GM21717 (cell line): Measurements from ENCODE around the gene TGFB1I1.
"Not testable (repeated sequence)": the region's sequence is repeated elsewhere in the genome, so short reads cannot be mapped to it uniquely, and the experiment has no call there.

Experiments
- ATAC-seq: cut with Tn5 transposase; IDR thresholded peaks from one replicate; pipeline ENCODE4 v1.9.1; 2021; ENCODE audit warnings: mild to moderate bottlenecking, moderate library complexity; ENCODE audit not compliant: unreplicated experiment

TGFB1I1 gene

GRCh38 chr16:31467858-31468257, 4.1 kb upstream of the TGFB1I1 start:
- ATAC-seq = no peak

DNA sequence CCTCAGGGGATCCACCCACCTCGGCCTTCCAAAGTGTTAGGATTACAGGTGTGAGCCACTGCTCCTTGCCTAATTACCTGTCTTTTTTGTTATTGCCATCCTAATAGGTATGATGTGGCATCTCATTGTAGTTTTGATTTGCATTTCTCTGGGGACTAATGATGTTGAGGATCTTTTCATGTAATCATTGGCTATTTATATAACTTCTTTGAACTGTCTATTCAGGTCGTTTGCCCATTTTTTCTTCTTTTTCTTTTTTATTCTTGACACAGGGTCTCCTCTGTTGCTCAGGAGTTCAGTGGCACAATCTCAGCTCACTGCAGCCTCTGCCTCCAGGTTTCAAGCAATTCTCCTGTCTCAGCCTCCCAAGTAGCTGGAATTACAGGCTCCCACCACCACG, 1.3 kb upstream of the TGFB1I1 start:
- no peak for ATAC-seq

GRCh38 chr16:31471241-31471874, 594 bp upstream of the TGFB1I1 start:
- ATAC-seq = no peak

DNA sequence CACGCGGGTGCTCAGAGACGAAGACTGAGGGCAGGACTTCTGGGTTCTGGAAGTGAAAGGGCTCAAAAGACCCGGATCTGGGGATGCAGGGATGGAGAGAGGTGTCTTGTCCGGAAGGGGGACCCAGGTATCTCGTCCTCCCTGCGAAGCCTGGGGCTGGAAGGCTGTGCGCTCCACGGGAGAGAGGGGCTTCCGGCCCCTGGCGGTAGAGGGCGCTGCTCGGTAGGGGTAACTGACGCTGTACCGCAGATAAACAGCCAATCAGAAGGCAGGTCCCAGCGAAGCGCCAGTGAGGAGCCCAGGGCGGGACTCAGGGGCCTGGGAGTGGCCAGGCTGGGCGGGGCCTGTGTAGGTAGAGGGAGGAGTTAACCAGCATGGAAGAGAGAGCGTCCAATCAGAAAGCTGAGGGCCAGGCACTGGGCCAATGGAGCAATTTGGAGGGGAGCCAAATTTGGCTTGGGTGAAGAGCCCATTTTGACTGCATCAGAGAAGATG, 804 bp downstream of the TGFB1I1 start:
- no peak for ATAC-seq

DNA sequence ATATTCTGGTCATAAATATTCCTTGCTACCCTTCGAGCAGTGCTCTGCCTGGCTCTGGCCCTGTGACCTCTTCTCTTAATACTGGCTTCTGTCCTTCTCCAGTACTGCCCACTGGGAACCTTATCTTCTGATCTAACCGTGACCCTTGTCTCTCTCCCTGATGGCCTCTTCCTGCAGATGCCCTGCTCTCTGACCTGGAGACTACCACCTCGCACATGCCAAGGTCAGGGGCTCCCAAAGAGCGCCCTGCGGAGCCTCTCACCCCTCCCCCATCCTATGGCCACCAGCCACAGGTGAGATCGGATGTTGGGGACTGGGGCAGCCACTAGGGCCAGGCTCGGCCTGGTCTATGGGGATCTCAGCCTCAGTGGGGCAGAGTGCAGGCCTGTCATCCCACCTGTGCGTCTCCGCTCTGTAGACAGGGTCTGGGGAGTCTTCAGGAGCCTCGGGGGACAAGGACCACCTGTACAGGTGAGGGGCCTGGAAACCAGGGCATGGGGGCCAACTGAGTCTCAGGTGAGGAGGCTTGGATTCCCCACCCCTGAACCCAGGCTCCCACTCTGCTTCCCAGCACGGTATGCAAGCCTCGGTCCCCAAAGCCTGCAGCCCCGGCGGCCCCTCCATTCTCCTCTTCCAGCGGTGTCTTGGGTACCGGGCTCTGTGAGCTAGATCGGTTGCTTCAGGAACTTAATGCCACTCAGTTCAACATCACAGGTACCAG, 1.5 kb downstream of the TGFB1I1 start:
- ATAC-seq = no peak

- ATAC-seq = no peak
Observed at GRCh38 chr16:31474173-31474714, 2.3 kb downstream of the TGFB1I1 start.

DNA sequence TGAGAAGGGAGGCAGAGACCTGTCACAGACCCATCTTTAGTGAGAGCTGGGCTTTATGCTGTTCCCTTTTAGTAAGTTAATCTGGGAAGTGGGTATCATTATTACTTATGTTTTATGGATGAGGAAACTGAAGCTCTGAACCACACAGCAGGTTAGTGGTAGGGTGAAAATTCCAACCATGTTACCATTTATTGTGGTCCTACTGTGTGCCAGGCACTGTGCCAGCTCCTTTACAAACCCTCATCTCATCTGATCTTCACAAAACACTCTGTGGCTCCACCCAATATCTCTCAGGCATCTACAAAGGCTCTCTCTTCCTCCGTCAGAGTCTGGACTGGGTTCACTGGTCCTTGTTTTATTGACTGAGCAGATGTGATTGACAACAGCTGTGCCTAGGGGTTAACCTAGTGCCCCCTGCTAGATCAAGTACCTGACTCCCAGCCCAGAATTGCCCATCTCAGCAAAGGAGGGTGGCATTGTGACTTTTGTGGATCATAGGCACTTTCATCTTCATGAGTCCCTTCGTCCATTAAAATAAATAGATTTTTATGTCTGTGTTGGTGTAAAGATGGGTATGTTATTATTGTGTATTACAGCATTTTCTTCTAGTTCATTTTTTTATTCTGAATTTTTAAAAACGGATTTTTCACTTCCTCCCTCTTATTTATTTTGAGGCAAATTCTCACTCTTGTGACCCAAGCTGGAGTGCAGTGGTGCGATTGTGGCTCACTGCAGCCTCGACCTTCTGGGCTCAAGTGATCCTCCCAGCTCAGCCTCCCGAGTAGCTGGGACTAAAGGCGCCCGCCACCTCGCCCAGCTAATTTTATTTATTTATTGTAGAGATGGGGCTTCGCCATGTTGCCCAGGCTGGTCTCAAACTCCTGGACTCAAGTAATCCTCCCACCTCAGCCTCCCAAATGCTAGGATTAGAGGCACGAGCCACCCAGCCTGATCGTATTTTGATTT, 3.1 kb downstream of the TGFB1I1 start:
- ATAC-seq = no peak

DNA sequence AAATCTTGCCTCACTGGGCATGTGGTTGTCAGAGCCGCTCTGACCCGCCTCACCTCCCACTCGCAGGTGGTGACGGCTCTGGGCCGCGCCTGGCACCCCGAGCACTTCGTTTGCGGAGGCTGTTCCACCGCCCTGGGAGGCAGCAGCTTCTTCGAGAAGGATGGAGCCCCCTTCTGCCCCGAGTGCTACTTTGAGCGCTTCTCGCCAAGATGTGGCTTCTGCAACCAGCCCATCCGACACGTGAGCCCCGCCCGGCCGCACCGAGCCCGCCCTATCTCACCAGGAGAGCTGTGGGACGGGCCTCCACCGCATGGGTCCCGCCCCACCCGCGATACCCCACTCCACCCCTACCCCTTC, 4.0 kb downstream of the TGFB1I1 start:
- no peak for ATAC-seq

DNA sequence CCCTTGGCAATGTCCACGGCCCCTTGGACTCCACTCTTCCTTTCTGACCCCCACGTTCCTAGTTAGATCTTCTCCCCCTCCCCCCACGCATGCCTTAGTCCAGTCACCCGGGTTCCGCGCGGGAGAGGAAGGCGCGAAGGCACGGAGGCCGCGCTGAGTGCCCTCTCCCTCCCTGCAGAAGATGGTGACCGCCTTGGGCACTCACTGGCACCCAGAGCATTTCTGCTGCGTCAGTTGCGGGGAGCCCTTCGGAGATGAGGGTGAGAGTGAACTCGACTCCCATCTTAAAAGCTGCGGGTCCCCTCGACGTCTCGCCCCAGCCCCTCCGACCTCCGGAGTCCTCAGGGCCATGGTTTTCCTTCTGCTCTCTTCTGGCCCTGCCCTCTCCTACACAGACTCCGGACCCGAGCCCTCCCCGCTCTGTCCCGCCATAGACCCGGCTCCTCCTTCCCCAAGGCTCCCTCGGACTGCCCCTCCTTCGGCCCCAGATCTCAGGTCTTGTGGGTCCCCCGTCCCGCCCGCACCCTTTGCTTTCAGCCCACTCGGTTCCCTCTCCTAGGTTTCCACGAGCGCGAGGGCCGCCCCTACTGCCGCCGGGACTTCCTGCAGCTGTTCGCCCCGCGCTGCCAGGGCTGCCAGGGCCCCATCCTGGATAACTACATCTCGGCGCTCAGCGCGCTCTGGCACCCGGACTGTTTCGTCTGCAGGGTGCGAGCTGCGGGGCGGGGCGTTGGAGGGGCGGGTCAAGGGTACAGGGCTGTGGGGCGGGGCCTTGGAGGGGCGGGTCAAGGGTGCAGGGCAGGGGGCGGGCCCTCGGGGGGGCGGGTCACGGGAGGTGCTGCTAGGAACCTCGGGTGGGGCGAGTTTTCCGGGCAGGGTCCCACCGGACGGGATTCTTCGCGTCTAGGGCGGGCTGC, 4.6 kb downstream of the TGFB1I1 start:
- no peak for ATAC-seq

- ATAC-seq = no peak
Observed at GRCh38 chr16:31477220-31478216, 5.6 kb downstream of the TGFB1I1 start.

GRCh38 chr16:31478956-31479355, 7.0 kb downstream of the TGFB1I1 start:
- ATAC-seq = no peak

GRCh38 chr16:31479751-31480150, 7.8 kb downstream of the TGFB1I1 start:
- no peak for ATAC-seq

DNA sequence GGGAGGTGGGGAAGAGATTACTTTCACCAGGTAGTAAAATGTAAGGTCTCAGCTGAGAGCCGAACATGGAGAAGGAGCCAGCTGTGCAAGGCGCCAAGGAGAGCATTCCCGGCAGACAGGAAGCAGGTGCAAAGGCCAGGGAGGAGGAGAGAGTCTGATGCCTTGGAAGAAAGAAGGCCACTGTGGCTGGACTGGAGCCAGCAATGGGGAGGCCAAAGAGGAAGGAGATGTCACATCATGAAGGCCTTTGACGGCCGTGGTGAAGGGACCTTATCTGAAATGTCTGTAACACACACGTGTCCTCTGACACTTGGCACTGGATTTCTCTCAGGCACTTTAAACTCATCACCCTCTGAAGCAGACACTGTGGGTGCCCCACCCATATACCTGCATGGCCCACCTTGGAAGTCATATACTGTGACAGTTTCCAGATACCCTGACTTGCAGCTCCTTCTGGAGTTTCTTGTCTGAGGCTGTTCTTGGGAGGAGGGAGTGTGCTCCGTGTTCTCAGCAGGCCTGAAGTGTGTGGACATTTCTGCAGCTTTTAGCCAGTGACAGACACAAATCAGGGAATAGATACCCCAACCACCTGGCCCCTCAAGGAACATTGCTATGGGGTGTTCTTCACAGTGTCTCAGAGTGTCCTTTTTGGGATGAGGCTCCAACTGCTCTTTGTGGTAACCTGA, 9.0 kb downstream of the TGFB1I1 start:
- ATAC-seq = no peak

- no peak for ATAC-seq
Observed at GRCh38 chr16:31483081-31483480, 11.1 kb downstream of the TGFB1I1 start, which contains the start of gene SLC5A2. Gene SLC5A2 (plus strand): TSS chr16:31483123. CDS start chr16:31483137, 14 bp downstream.

- ATAC-seq = not testable (repeated sequence)
Observed at GRCh38 chr16:31484048-31484447, 12.1 kb downstream of the TGFB1I1 start.

- no peak for ATAC-seq
Observed at GRCh38 chr16:31484491-31485171, 12.7 kb downstream of the TGFB1I1 start.

- no peak for ATAC-seq
Observed at GRCh38 chr16:31485571-31485970, 13.6 kb downstream of the TGFB1I1 start.

DNA sequence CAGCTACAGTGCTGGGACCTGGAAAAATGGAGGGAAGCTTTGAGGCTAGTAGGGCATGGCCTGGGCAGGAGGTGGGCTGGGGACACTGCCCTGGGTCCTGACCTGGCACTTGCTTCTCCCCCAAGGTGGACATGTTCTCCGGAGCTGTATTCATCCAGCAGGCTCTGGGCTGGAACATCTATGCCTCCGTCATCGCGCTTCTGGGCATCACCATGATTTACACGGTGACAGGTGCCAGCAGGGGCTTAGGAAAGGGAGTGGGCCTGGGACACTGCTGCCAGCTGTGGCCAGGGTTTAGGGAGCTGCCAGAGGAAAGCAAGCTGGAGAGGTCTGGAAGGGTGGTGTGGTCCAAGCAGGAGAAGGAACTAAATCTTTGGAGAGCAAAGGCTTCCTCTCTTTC, 14.1 kb downstream of the TGFB1I1 start:
- ATAC-seq = no peak
